NCI-H146 treated with DMSO at 0.1 percent for 48 hours (cell line): ENCODE measurements around the gene KIRREL3.

ENCODE experiments used
- DNase-seq: peaks from one replicate; lab custom pipeline; 2025; ENCODE audit not compliant: unreplicated experiment; lab: John Stamatoyannopoulos, UW

Gene KIRREL3

GRCh38 chr11:126433244-126433846 lies 567.2 kb downstream of the KIRREL3 start:
- no peak for DNase-seq

- DNase-seq: no peak
These were observed 568.0 kb downstream of the KIRREL3 start for GRCh38 chr11:126432525-126432924.

GRCh38 chr11:126432065-126432461 lies 568.5 kb downstream of the KIRREL3 start:
- DNase-seq: no peak

GRCh38 chr11:126431401-126432064 lies 569.0 kb downstream of the KIRREL3 start:
- DNase-seq: no peak

- DNase-seq: no peak
These were observed 569.8 kb downstream of the KIRREL3 start for GRCh38 chr11:126430581-126431335.

GRCh38 chr11:126426820-126427749 lies 573.5 kb downstream of the KIRREL3 start:
- no peak for DNase-seq

GRCh38 chr11:126426106-126426505 lies 574.5 kb downstream of the KIRREL3 start:
- no peak for DNase-seq

- DNase-seq: no peak
These were observed 576.0 kb downstream of the KIRREL3 start for GRCh38 chr11:126424471-126425039.

- DNase-seq: no peak
These were observed 576.8 kb downstream of the KIRREL3 start for GRCh38 chr11:126423743-126424142.

- no peak for DNase-seq
These were observed 577.4 kb downstream of the KIRREL3 start for GRCh38 chr11:126423154-126423553.

- DNase-seq: no peak
These were observed 578.1 kb downstream of the KIRREL3 start for GRCh38 chr11:126422446-126422845.

- DNase-seq: no peak
These were observed 579.3 kb downstream of the KIRREL3 start for GRCh38 chr11:126421271-126421671.

- no peak for DNase-seq
These were observed 579.8 kb downstream of the KIRREL3 start for GRCh38 chr11:126420698-126421256.

GRCh38 chr11:126419801-126420697 lies 580.5 kb downstream of the KIRREL3 start:
- no peak for DNase-seq

GRCh38 chr11:126418887-126419286 lies 581.7 kb downstream of the KIRREL3 start:
- no peak for DNase-seq

- DNase-seq: no peak
These were observed 583.3 kb downstream of the KIRREL3 start for GRCh38 chr11:126417091-126417862.

- DNase-seq: peak; percentile 25
These were observed 584.0 kb downstream of the KIRREL3 start for GRCh38 chr11:126416542-126417090.

- no peak for DNase-seq
These were observed 584.7 kb downstream of the KIRREL3 start for GRCh38 chr11:126415669-126416420.
